Kidney epithelial cell (primary cell): Measurements from ENCODE around the gene ZCCHC24. TPM values are rescaled to one million over a fixed set of nuclear protein-coding genes. Genes with fewer than 3 reads are reported as not detected.

Source experiments
- DNase-seq: peaks from one replicate; pipeline ENCODE4 v3.0.0-alpha.2; 2010; ENCODE audit warnings: low read depth
- H3K27me3 ChIP-seq: 2 replicates; pipeline ENCODE4 v1.6.0; 2011; ENCODE audit warnings: low read length; ENCODE audit not compliant: control insufficient read depth, insufficient read depth
- H3K36me3 ChIP-seq: 2 replicates; pipeline ENCODE4 v1.5.1; 2011; ENCODE audit warnings: low read length; ENCODE audit not compliant: control insufficient read depth, insufficient read depth
- H3K4me3 ChIP-seq: 2 replicates; pipeline ENCODE4 v1.5.1; 2011; ENCODE audit warnings: low read depth, mild to moderate bottlenecking, control low read depth, low read length
- total RNA-seq: library from RNA; depleted of rRNA; stranded (reverse); fragments of >200 nt; gene quantifications from 2 replicates; pipeline ENCODE4 v1.2.3, GENCODE V29; 2015
- TF ChIP-seq, protein P1 (sequence below): IDR thresholded peaks from 2 replicates; pipeline ENCODE4 v1.5.1; 2011; ENCODE audit warnings: mild to moderate bottlenecking, moderate library complexity, low read length, control low read depth, inconsistent platforms; ENCODE audit not compliant: insufficient read depth, poor library complexity, severe bottlenecking

Gene ZCCHC24
- 6.2 and 8.6 TPM in 2 replicates for total RNA-seq

- Histone ChIP-seq H3K27me3 (no peaks in the 10 kb centered on the region), H3K36me3 (peaks cover 1% of the 10 kb centered on the region), H3K4me3 (peak within 1 kb of the TSS; percentile 54)
- TF ChIP-seq, protein P1, sequence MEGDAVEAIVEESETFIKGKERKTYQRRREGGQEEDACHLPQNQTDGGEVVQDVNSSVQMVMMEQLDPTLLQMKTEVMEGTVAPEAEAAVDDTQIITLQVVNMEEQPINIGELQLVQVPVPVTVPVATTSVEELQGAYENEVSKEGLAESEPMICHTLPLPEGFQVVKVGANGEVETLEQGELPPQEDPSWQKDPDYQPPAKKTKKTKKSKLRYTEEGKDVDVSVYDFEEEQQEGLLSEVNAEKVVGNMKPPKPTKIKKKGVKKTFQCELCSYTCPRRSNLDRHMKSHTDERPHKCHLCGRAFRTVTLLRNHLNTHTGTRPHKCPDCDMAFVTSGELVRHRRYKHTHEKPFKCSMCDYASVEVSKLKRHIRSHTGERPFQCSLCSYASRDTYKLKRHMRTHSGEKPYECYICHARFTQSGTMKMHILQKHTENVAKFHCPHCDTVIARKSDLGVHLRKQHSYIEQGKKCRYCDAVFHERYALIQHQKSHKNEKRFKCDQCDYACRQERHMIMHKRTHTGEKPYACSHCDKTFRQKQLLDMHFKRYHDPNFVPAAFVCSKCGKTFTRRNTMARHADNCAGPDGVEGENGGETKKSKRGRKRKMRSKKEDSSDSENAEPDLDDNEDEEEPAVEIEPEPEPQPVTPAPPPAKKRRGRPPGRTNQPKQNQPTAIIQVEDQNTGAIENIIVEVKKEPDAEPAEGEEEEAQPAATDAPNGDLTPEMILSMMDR, result no peak
- DNase-seq, result peak; percentile 92
Measured at GRCh38 chr10:79445161-79445976, at the start of gene ZCCHC24. Gene ZCCHC24 (minus strand): TSS chr10:79445624. CDS start chr10:79445440, 184 bp downstream.

DNA sequence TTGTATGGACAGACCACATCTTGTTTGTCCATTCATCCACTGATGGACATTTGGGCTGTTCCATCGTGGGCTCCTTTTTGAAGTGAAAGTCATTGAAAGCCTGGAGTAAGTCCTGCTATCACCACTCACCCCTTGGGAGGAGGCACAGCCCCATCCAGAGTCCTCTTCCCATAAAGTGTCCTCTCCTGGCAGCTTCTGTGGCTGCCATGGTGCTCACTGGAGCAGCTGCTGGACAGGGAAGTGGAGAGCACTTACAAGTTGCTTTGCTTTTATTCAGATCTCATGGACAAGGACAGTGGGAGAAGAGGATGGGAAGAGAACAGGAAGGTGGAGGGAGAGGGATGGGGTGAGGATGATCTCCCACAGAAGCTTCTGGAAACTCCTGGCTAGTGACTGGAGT lies 48.4 kb upstream of the ZCCHC24 start:
- TF ChIP-seq, protein P1, result no peak
- Histone ChIP-seq H3K4me3 (no peak overlapping the region), H3K27me3 (peaks cover 16% of the 10 kb centered on the region), H3K36me3 (no peaks in the 10 kb centered on the region)
- DNase-seq, result no peak

- Histone ChIP-seq H3K27me3 (peaks cover 16% of the 10 kb centered on the region), H3K4me3 (no peak overlapping the region), H3K36me3 (no peaks in the 10 kb centered on the region)
- TF ChIP-seq, protein P1, result no peak
- DNase-seq, result no peak
Measured at GRCh38 chr10:79492839-79493238, 47.4 kb upstream of the ZCCHC24 start.

GRCh38 chr10:79492256-79492655 lies 46.8 kb upstream of the ZCCHC24 start:
- Histone ChIP-seq H3K27me3 (peaks cover 16% of the 10 kb centered on the region), H3K4me3 (no peak overlapping the region), H3K36me3 (no peaks in the 10 kb centered on the region)
- TF ChIP-seq, protein P1, result no peak
- no peak for DNase-seq

GRCh38 chr10:79491143-79491835 lies 45.9 kb upstream of the ZCCHC24 start:
- H3K36me3 ChIP-seq, result no peaks in the 10 kb centered on the region
- TF ChIP-seq, protein P1, result no peak
- H3K4me3 ChIP-seq, result no peak overlapping the region
- H3K27me3 ChIP-seq, result peaks cover 9% of the 10 kb centered on the region
- DNase-seq, result no peak
